Endodermal cell (in vitro differentiated cells): ENCODE data around the gene UBE2D4. TPM values are rescaled to one million over a fixed set of nuclear protein-coding genes. Genes with fewer than 3 reads are reported as not detected.
"Not testable (repeated sequence)": the region's sequence is repeated elsewhere in the genome, so short reads cannot be mapped to it uniquely, and the experiment has no call there.

Experiments used
- DNase-seq: peaks from one replicate; pipeline ENCODE4 v3.0.0-alpha.2; 2017
- H3K27ac ChIP-seq: 2 replicates; pipeline ENCODE4 v1.5.1; 2013; ENCODE audit warnings: mild to moderate bottlenecking, low read depth, low read length, moderate library complexity
- H3K27me3 ChIP-seq: 2 replicates; pipeline ENCODE4 v1.6.1; 2013; ENCODE audit warnings: mild to moderate bottlenecking, low read length, moderate library complexity; ENCODE audit not compliant: insufficient read depth, control insufficient read depth, poor library complexity, severe bottlenecking
- H3K36me3 ChIP-seq: 2 replicates; pipeline ENCODE4 v1.7.0; 2013; ENCODE audit warnings: mild to moderate bottlenecking, low read length, moderate library complexity; ENCODE audit not compliant: control insufficient read depth, insufficient read depth
- H3K4me1 ChIP-seq: one replicate; pipeline ENCODE4 v1.7.0; 2013; ENCODE audit warnings: low read length; ENCODE audit not compliant: control insufficient read depth, insufficient read depth
- H3K4me3 ChIP-seq: 2 replicates; pipeline ENCODE4 v1.5.1; 2013; ENCODE audit warnings: mild to moderate bottlenecking, low read length, moderate library complexity
- H3K9ac ChIP-seq: 2 replicates; pipeline ENCODE4 v1.6.1; 2013; ENCODE audit warnings: mild to moderate bottlenecking, low read length, moderate library complexity; ENCODE audit not compliant: poor library complexity, severe bottlenecking; ENCODE audit errors: extremely low read depth
- H3K9me3 ChIP-seq: 2 replicates; pipeline ENCODE4 v1.6.1; 2013; ENCODE audit warnings: mild to moderate bottlenecking, low read length, moderate library complexity; ENCODE audit not compliant: control insufficient read depth
- H3K27ac Mint-ChIP-seq: 2 replicates; pipeline ENCODE4 v1.8.0; 2020; ENCODE audit warnings: mixed read lengths
- H3K27me3 Mint-ChIP-seq: 2 replicates; pipeline ENCODE4 v1.8.0; 2021; ENCODE audit warnings: mild to moderate bottlenecking, mixed read lengths; ENCODE audit not compliant: insufficient read depth
- H3K36me3 Mint-ChIP-seq: 2 replicates; pipeline ENCODE4 v1.8.0; 2020; ENCODE audit warnings: low read depth, mixed read lengths
- H3K4me1 Mint-ChIP-seq: 2 replicates; pipeline ENCODE4 v1.8.0; 2020; ENCODE audit warnings: mixed read lengths
- H3K4me3 Mint-ChIP-seq: 2 replicates; pipeline ENCODE4 v1.8.0; 2020; ENCODE audit warnings: mild to moderate bottlenecking, moderate library complexity, mixed read lengths
- H3K9me3 Mint-ChIP-seq: 2 replicates; pipeline ENCODE4 v1.8.0; 2020; ENCODE audit warnings: mild to moderate bottlenecking, mixed read lengths
- WGBS, 2 experiments: methylation state at CpG; one replicate each; pipeline versions ENCODE4 v1.1.5 to v1.1.7; 2013; ENCODE audit warnings: missing lambda C conversion rate in 2 of 2, mixed read lengths in 1 of 2; ENCODE audit not compliant: insufficient coverage in 1 of 2, insufficient read length in 1 of 2; 5-methylcytosine and 5-hydroxymethylcytosine counted together
- total RNA-seq, 2 donors: library from RNA; stranded (reverse); fragmentation: NEBNext Ultra II Directional in 1 of 2; extraction: Animal tissue kit (Norgen Biotek cat#: 25700) in 1 of 2; gene quantifications; 2 replicates in 1 of 2; 3 replicates in 1 of 2; pipeline ENCODE4 v1.2.1, GENCODE V29; 2021
- TF ChIP-seq, protein P1 (sequence below): fragments of 200-600 bp; sonication (generic); conservative IDR thresholded peaks from 2 replicates; pipeline ENCODE4 v1.5.0; 2021; ENCODE audit warnings: antibody characterized with exemption, mild to moderate bottlenecking

UBE2D4 gene
- total RNA-seq, 2 donors from 2014 or later, result 10.0 to 10.7 TPM

DNA sequence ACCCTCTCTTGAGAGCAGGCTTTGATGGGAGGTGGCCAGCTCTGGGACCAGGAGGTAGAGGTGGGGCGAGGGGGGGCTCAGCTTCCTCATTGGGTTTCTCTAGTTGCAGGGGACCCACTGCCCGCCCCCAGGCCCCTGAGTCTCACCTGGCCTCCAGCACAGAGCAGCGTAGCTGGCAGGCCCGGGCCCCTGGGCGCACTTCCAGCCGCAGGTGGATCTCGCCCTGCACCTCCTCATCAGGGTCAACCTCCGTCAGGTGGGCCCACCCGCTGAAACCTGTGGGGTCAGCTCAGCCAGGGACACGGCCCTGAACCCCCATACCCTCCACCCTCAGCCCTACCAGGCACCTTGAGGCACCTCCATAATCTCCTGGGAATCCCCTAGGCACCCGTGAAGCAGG, 43.4 kb downstream of the UBE2D4 start:
- not testable (repeated sequence) for H3K9me3 ChIP-seq, DNase-seq, H3K4me1 Mint-ChIP-seq, H3K27ac Mint-ChIP-seq, H3K9me3 Mint-ChIP-seq, H3K27ac ChIP-seq, H3K27me3 Mint-ChIP-seq, H3K27me3 ChIP-seq, H3K4me3 Mint-ChIP-seq, H3K36me3 ChIP-seq, H3K36me3 Mint-ChIP-seq, H3K4me1 ChIP-seq, H3K9ac ChIP-seq, H3K4me3 ChIP-seq
- WGBS, 2 experiments, result 83% methylated on average over 10 of the region's 11 CpGs; no CpG with 5 or more reads in 1 of the 2 experiments

DNA sequence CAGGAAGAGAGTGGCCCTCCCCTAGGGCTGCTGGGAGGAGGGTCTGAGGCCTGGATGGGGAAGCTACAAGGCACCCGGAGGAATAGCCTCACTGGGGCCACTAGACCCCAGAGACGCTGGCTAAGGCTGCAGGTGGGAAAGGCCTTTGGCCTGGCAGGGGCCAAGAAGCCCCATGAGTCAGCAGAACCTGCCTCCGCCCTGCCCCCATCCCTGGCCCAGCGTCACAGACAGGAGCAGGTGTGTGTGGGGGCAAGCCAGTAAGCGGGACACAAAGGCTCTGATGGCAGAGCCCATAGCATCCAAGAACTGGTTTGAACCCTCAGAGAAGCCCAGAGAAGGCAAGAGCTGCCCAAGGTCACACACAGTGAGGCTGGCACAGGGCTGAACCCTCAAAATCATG, 44.5 kb downstream of the UBE2D4 start:
- not testable (repeated sequence) for H3K27me3 Mint-ChIP-seq, DNase-seq, H3K4me3 ChIP-seq, H3K9me3 ChIP-seq, H3K4me1 Mint-ChIP-seq, H3K9me3 Mint-ChIP-seq, H3K27me3 ChIP-seq, H3K9ac ChIP-seq, H3K36me3 Mint-ChIP-seq, H3K4me1 ChIP-seq, H3K27ac ChIP-seq, H3K36me3 ChIP-seq, H3K4me3 Mint-ChIP-seq, H3K27ac Mint-ChIP-seq
- 91 to 100% methylated on average over 1 to 3 of the region's 5 CpGs for WGBS, 2 experiments

DNA sequence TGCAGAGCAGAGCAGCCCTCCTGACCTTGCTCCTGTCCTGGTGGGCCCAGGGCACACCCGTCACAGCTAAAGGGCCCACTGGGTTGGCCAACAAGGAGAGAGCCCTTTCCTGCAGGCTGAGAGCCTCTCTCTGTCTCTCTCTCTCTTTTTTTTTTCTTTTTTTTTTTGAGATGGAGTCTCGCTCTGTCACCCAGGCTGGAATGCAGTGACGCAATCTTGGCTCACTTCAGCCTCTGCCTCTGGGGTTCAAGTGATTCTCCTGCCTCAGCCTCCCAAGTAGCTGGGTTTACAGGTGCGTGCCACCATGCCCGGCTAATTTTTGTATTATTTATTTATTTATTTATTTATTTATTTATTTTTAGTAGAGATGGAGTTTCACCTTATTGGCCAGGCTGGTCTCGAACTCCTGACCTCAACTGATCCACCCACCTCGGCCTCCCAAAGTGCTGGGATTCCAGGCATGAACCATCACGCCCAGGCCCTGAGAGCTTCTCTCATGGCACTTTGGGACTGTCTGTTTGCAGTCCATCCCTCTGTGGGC, 47.9 kb downstream of the UBE2D4 start:
- not testable (repeated sequence) for H3K36me3 Mint-ChIP-seq, H3K9ac ChIP-seq, H3K27ac Mint-ChIP-seq, H3K4me1 Mint-ChIP-seq, H3K4me3 ChIP-seq, H3K27me3 Mint-ChIP-seq, DNase-seq, H3K27ac ChIP-seq, H3K9me3 ChIP-seq, H3K4me1 ChIP-seq, H3K36me3 ChIP-seq, H3K9me3 Mint-ChIP-seq, H3K4me3 Mint-ChIP-seq, H3K27me3 ChIP-seq
- WGBS, 2 experiments, result 90% methylated on average over 2 of the region's 8 CpGs; no CpG with 5 or more reads in 1 of the 2 experiments

DNA sequence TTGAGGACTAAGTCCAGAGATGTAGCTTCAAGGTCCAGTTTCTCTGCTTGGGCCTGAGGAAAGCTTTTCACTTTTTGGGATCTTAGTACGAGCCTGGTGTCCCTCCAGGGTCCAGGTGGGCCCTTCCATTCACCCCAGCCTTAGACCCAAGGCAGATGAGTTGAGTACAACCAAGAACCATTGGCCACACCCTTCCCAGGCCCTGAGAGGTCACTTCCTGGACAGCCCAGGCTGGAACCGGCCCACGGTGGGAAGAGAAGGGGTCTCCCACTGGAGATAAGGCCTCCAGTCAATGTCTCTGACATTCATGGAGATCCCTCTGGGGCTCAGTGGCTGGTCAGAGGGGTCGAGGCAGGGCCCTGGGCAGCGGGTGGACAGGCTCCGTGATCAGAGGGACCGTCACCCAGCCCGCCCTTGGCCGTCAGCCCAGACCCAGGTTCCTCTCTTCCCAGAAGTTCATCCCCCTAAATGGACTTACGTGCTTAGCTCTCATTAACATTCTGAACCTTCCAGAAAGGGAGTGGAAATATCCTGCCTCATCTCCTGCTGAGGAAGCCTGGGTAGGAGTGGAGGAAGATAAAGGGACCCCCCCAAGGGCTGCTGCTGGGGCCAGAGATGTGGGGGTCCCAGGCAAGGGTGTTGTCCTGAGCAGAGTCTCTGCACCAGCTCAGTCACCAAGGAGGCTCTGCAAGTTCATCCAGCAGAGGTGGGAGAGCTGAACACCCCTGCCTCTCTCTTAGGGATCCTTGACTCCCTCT, 48.7 kb downstream of the UBE2D4 start:
- not testable (repeated sequence) for H3K36me3 Mint-ChIP-seq, DNase-seq, H3K36me3 ChIP-seq, H3K4me1 Mint-ChIP-seq, H3K4me1 ChIP-seq, H3K27me3 Mint-ChIP-seq, H3K9me3 Mint-ChIP-seq, H3K9ac ChIP-seq, H3K27me3 ChIP-seq, H3K9me3 ChIP-seq, H3K4me3 Mint-ChIP-seq, H3K4me3 ChIP-seq, H3K27ac Mint-ChIP-seq, H3K27ac ChIP-seq
- 87 to 88% methylated on average over 6 to 10 of the region's 10 CpGs for WGBS, 2 experiments

DNA sequence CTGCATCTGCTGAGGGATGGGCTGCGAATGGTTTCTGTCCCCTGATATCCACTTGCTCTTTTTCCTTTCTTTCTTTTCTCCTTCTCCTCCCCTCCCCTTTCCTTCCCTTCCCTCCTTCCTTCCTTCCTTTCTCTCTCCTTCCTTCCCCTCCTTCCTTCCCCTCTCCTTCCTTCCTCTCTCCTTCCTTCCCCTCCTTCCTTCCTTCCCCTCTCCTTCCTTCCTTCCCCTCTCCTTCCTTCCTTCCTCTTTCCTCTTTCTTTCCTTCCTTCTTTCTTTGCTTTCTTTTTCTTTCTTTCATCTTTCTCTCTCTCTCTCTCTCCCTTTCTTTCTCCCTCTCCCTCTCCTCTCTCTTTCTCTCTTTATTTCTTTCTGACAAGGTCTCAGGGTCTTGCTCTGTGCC, 51.3 kb downstream of the UBE2D4 start:
- no peaks in the 10 kb centered on the region for H3K4me1 Mint-ChIP-seq
- no peaks in the 10 kb centered on the region for H3K36me3 Mint-ChIP-seq
- Histone ChIP-seq H3K27ac (no peak overlapping the region), H3K36me3 (no peaks in the 10 kb centered on the region), H3K9ac (no peak overlapping the region), H3K4me1 (no peaks in the 10 kb centered on the region), H3K27me3 (no peaks in the 10 kb centered on the region), H3K9me3 (no peaks in the 10 kb centered on the region), H3K4me3 (no peak overlapping the region)
- TF ChIP-seq, protein P1, sequence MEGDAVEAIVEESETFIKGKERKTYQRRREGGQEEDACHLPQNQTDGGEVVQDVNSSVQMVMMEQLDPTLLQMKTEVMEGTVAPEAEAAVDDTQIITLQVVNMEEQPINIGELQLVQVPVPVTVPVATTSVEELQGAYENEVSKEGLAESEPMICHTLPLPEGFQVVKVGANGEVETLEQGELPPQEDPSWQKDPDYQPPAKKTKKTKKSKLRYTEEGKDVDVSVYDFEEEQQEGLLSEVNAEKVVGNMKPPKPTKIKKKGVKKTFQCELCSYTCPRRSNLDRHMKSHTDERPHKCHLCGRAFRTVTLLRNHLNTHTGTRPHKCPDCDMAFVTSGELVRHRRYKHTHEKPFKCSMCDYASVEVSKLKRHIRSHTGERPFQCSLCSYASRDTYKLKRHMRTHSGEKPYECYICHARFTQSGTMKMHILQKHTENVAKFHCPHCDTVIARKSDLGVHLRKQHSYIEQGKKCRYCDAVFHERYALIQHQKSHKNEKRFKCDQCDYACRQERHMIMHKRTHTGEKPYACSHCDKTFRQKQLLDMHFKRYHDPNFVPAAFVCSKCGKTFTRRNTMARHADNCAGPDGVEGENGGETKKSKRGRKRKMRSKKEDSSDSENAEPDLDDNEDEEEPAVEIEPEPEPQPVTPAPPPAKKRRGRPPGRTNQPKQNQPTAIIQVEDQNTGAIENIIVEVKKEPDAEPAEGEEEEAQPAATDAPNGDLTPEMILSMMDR, result no peak
- H3K27me3 Mint-ChIP-seq, result no peaks in the 10 kb centered on the region
- WGBS, 2 experiments, result 95 to 100% methylated on average over 1 of the region's 1 CpG
- no peaks in the 10 kb centered on the region for H3K9me3 Mint-ChIP-seq
- DNase-seq, result no peak
- H3K4me3 Mint-ChIP-seq, result no peak overlapping the region
- no peak overlapping the region for H3K27ac Mint-ChIP-seq

DNA sequence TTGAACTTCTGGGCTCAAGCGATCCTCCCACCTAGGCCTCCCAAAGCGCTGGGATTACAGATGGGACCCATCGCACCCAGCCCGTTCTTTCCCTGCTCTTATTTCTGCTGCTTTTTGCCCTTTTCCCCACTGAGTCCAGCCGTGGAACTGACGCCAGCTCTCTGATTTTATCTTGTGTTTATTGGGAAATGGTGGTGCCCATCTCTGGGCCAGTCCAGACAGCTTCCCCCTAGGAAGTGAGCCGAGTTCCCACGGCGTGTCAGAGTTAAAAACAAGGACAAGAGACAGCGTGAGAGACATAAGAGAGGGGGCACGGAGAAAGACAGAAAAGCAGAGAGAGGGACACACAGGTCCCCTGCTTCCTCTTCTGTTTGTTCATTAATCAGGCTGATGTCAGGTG, 51.9 kb downstream of the UBE2D4 start:
- H3K4me3 Mint-ChIP-seq, H3K27ac Mint-ChIP-seq, H3K9me3 ChIP-seq, DNase-seq, H3K27ac ChIP-seq, H3K4me1 ChIP-seq, H3K27me3 ChIP-seq, H3K4me3 ChIP-seq, H3K9me3 Mint-ChIP-seq, H3K36me3 ChIP-seq, H3K9ac ChIP-seq, H3K36me3 Mint-ChIP-seq, H3K27me3 Mint-ChIP-seq, H3K4me1 Mint-ChIP-seq: not testable (repeated sequence)
- WGBS, 2 experiments, result 95% methylated on average over 9 of the region's 11 CpGs; no CpG with 5 or more reads in 1 of the 2 experiments
